ENCODE results near the gene GFER.

- TF ChIP-seq CTCF (IDR thresholded peaks at IDR 0.05) (no peak), POLR2A (IDR thresholded peaks at IDR 0.05) (no peak)
Measured at GRCh38 chr16:1966460-1966859, 17.5 kb upstream of the GFER start, which contains the start of gene RNF151.
